Heart left ventricle (tissue), 16 donors: ENCODE measurements around the gene IMPG2. TPM values are rescaled to one million over a fixed set of nuclear protein-coding genes. Genes with fewer than 3 reads are reported as not detected.

Experiments used
- ATAC-seq, 4 donors: fragments of 200-7000 bp; cut with Tn5 transposase; one replicate each; pipeline ENCODE4 v1.9.1; 2020 to 2022; ENCODE audit warnings: moderate library complexity in 4 of 4, mild to moderate bottlenecking in 3 of 4, moderate number of reproducible peaks in 1 of 4
- DNase-seq, 5 donors: peaks; one replicate each; pipeline ENCODE4 v3.0.0-alpha.2; 2020
- H3K27ac ChIP-seq, 12 donors: fragments of 200-600 bp; sonication (generic) in 4 of 12; one replicate each; pipeline versions ENCODE4 v1.5.0 to v1.8.0; 2016 to 2022; ENCODE audit warnings: mild to moderate bottlenecking in 2 of 12
- H3K27me3 ChIP-seq, 9 donors: fragments of 200-600 bp; sonication (generic) in 2 of 9; one replicate each; pipeline versions ENCODE4 v1.5.1 to v1.8.0; 2016 to 2022; ENCODE audit warnings: mild to moderate bottlenecking in 3 of 9
- H3K36me3 ChIP-seq, 9 donors: fragments of 200-600 bp; sonication (generic) in 2 of 9; one replicate each; pipeline versions ENCODE4 v1.5.0 to v1.8.0; 2018 to 2022; ENCODE audit warnings: mild to moderate bottlenecking in 2 of 9
- H3K4me1 ChIP-seq, 12 donors: fragments of 200-600 bp; sonication (generic) in 4 of 12; one replicate each; pipeline versions ENCODE4 v1.5.0 to v1.8.0; 2016 to 2022; ENCODE audit warnings: mild to moderate bottlenecking in 3 of 12
- H3K4me3 ChIP-seq, 12 donors: fragments of 200-600 bp; sonication (generic) in 4 of 12; one replicate each; pipeline versions ENCODE4 v1.5.0 to v1.8.0; 2017 to 2022; ENCODE audit warnings: mild to moderate bottlenecking in 9 of 12, moderate library complexity in 4 of 12
- H3K9me3 ChIP-seq, 12 donors: fragments of 200-600 bp; sonication (generic) in 4 of 12; one replicate each; pipeline versions ENCODE4 v1.5.0 to v1.8.0; 2016 to 2022; ENCODE audit warnings: mild to moderate bottlenecking in 1 of 12
- POLR2A ChIP-seq, 2 donors: fragments of 450-650 bp; IDR thresholded peaks; one replicate each; pipeline ENCODE4 v1.6.1; 2017; ENCODE audit warnings: antibody characterized with exemption in 2 of 2, mild to moderate bottlenecking in 2 of 2, moderate library complexity in 2 of 2
- WGBS, 4 donors: extraction: QIAGEN DNeasy Blood & Tissue Kit in 2 of 4; methylation state at CpG; one replicate each; pipeline versions ENCODE4 v1.1.5 to v1.1.7; 2013 to 2018; 5-methylcytosine and 5-hydroxymethylcytosine counted together
- intact Hi-C, 10 donors: fragments of 100-400 bp; cut with DNase I; formaldehyde crosslinking; loops; one replicate each; pipeline versions ENCODE4 v1.11.1 to v1.14.2; 2022
- polyA plus RNA-seq, 2 donors: library from polyadenylated mRNA; stranded (reverse); fragments of 200-250 nt; gene quantifications; one replicate each; pipeline ENCODE4 v1.2.3, GENCODE V29; 2013
- total RNA-seq, 9 donors: library from RNA; depleted of rRNA in 2 of 9; stranded (reverse); fragments of >200 nt in 2 of 9; fragmentation: NEBNext Ultra II Directional in 3 of 9; extraction: Animal tissue kit (Norgen Biotek cat#: 25700) in 3 of 9; gene quantifications; one replicate each; pipeline versions ENCODE4 v1.1.0 to v1.2.4, GENCODE V29; 2016 to 2023
- TF ChIP-seq, protein P1 (sequence below), 12 donors: fragments of 200-600 bp; sonication (generic) in 4 of 12; IDR thresholded peaks; one replicate each; pipeline versions ENCODE4 v1.5.0 to v1.8.0; 2018 to 2022; ENCODE audit warnings: antibody characterized with exemption in 12 of 12, mild to moderate bottlenecking in 5 of 12
- donor health status: ischemic (EF 13 %, LVEDD 7.1; RV severe dilation, severe dysfunction).
- donor health status: healthy with polysubstance abuse.
- donor health status: DM: no; HTN: yes; CAD: no.
- donor health status: DM: no; HTN: no; CAD: no.
- donor health status: ischemic (EF 25% LVEDD 6.9; RV normal size, moderate dysfunction).
- donor health status: ischemic (EF 25% LVEDD 5.7; RV mildly dilated, moderate dysfunction).
- donor health status: healthy.
- donor health status: DM: yes; HTN: yes; CAD: no.
- donor health status: ischemic (EF 35%, LVEDD 5.7; RV mildly dilated, moderate dysfunction).
- donor health status: nonischemic (EF 11% LVEDD 7.7; RV severe dilation, severe dysfunction).
- donor health status: DM: yes; HTN: yes; CAD: no.
- donor health status: PGD.
- donor health status: ischemic (EF 29% LVEDD 5.4; RV normal size, mild dysfunction).
- donor health status: nonischemic (EF 23%, LVEDD 6.1; RV moderate dilation, normal function).

The IMPG2 gene
- total and polyA plus RNA-seq, 11 donors, result 0.06 to 0.41 (median 0.19) TPM; not detected in 1

DNA sequence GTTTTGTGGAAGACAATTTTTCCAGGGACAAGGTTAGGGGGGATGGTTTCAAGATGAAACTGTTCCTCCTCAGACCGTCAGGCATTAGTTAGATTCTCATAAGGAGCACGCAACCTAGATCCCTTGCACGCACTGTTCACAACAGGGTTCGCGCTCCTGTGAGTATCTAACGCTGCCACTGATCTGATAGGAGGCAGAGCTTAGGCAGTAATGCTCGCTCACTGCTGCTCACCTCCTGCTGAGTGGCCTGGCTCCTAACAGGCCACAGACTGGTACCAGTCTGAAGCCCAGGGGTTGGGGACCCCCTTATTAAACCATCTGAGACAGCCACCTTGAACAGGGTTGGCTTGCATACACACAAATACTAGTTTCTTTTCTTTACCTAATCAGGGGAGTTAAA is 13.5 kb upstream of the IMPG2 start:
- H3K27me3 ChIP-seq, result no peaks in the 10 kb centered on the region
- no peak overlapping the region for H3K27ac ChIP-seq
- no peak for ATAC-seq
- no peak overlapping the region for H3K4me3 ChIP-seq
- intact Hi-C loops, result no loop called here
- 81 to 89% (median 86%) methylated on average over 7 of the region's 7 CpGs for WGBS, 4 donors
- H3K9me3 ChIP-seq, result no peaks in the 10 kb centered on the region
- H3K36me3 ChIP-seq, result peaks cover 0 to 89% (median 61%) of the 10 kb centered on the region in 9 donors
- TF ChIP-seq, protein P1, sequence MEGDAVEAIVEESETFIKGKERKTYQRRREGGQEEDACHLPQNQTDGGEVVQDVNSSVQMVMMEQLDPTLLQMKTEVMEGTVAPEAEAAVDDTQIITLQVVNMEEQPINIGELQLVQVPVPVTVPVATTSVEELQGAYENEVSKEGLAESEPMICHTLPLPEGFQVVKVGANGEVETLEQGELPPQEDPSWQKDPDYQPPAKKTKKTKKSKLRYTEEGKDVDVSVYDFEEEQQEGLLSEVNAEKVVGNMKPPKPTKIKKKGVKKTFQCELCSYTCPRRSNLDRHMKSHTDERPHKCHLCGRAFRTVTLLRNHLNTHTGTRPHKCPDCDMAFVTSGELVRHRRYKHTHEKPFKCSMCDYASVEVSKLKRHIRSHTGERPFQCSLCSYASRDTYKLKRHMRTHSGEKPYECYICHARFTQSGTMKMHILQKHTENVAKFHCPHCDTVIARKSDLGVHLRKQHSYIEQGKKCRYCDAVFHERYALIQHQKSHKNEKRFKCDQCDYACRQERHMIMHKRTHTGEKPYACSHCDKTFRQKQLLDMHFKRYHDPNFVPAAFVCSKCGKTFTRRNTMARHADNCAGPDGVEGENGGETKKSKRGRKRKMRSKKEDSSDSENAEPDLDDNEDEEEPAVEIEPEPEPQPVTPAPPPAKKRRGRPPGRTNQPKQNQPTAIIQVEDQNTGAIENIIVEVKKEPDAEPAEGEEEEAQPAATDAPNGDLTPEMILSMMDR (IDR thresholded peaks at IDR 0.05), result no peak
- TF ChIP-seq POLR2A (IDR thresholded peaks at IDR 0.05), result no peak
- no peaks in the 10 kb centered on the region for H3K4me1 ChIP-seq
- DNase-seq, result no peak

DNA sequence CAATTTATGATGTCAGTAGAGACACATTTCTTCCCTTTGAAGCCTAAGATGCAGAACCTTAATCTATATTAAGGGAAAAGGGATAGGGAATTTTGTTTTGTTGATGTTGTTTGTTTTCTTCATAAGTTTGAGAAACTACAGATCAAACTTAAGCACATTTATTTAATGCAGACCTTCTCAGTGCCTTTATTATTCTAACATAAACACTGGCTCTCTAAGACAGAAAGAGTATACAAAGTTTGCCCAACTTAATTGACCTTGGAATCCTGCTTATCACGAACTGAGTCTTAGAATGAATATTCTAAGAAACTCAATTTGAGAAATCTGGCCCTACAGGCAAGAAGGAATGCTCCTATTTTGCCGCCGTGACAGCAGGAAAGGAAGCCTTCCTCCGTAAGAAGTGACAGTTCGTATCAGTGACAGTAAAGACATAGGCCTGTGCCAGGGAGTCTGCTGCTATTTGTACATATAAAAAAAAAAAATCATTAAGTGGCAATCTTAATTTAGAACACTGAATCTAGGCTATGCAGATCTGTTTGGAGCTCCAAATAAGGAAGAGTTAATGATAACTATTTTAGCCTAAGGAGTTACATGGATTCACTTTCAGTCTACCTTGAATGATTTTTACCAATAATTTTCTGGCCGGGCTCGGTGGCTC is 8.8 kb upstream of the IMPG2 start:
- 61 to 69% (median 67%) methylated on average over 7 of the region's 7 CpGs for WGBS, 4 donors
- ATAC-seq, result peak; percentile 56 to 67 (median 64)
- intact Hi-C loops, result no loop called here
- Histone ChIP-seq H3K4me3 (no peak overlapping the region), H3K36me3 (peaks cover 0 to 87% (median 61%) of the 10 kb centered on the region in 9 donors), H3K4me1 (no peaks in the 10 kb centered on the region), H3K27me3 (no peaks in the 10 kb centered on the region), H3K27ac (peak overlapping the region in 6 of 12 donors; percentile 9 to 44 (median 14)), H3K9me3 (no peaks in the 10 kb centered on the region)
- TF ChIP-seq, protein P1 (IDR thresholded peaks at IDR 0.05), result no peak
- TF ChIP-seq POLR2A (IDR thresholded peaks at IDR 0.05), result no peak
- DNase-seq, result no peak

DNA sequence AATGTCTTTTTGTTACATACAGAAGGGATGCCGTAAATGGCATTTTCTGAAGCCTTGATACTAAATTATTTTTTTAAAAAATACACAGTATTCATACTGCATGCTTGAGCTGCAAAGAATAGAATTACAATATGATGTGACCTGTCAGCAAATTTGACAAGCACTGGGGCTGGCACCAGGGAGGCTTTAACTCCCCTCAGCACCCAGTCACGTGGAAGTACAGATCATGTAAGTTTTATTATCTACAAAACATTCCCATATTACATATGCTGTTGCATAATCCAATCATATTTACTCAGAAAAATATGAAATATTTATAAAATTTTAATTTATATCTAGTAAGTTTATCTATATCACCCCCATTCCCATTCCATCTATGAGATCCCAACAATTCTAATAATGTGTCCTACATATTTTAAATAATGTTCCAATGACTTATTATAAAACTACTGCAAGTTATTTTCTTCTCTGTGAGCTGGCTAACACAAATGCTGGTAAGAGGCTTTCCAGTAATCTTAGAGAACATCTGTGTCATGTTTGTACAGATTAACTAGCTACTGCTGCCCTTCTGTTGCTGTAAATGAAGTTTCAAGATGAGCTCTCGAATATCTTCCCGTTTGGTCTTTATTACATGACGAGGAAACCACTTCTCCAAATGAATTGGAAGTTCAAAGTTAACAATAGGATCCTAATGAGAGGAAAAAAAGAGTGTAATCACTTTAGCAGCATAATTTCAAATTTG is 5.2 kb upstream of the IMPG2 start:
- TF ChIP-seq, protein P1 (IDR thresholded peaks at IDR 0.05), result no peak
- TF ChIP-seq POLR2A (IDR thresholded peaks at IDR 0.05), result no peak
- 66 to 74% (median 69%) methylated on average over 5 of the region's 5 CpGs for WGBS, 4 donors
- H3K4me3 ChIP-seq, result no peak overlapping the region
- no peaks in the 10 kb centered on the region for H3K9me3 ChIP-seq
- no peak for ATAC-seq
- H3K4me1 ChIP-seq, result no peaks in the 10 kb centered on the region
- H3K27me3 ChIP-seq, result no peaks in the 10 kb centered on the region
- DNase-seq, result no peak
- intact Hi-C loops, result no loop called here
- no peak overlapping the region for H3K27ac ChIP-seq
- H3K36me3 ChIP-seq, result peaks cover 0 to 63% (median 45%) of the 10 kb centered on the region in 9 donors

DNA sequence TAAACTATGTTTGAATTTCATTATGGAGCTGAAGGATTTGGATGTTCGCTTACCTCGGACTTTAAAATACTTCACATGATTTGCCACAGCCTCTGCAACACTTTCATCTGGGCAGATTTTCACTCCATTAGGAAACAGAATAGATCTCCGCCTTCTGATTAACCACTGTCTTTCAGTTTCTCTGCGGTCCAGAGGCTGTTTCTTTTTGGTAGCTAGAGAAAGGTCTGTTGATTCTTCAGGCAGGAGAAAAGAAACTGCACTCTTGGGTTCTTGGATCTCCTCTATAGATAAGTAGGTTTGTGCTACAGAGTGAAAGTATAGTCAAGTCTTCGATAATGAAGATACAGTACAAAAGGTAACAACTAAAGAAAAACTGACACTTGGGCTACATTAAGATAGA is 844 bp downstream of the IMPG2 start:
- intact Hi-C loops, result no loop called here
- H3K4me3 ChIP-seq, result no peak overlapping the region

More for the DNA sequence above, 844 bp downstream of the IMPG2 start:
- WGBS, 4 donors, result 80 to 86% (median 83%) methylated on average over 5 of the region's 5 CpGs
- TF ChIP-seq, protein P1 (IDR thresholded peaks at IDR 0.05), result no peak
- no peak for TF ChIP-seq POLR2A (IDR thresholded peaks at IDR 0.05)
- DNase-seq (no peak), ATAC-seq (no peak)
- Histone ChIP-seq H3K4me1 (no peaks in the 10 kb centered on the region), H3K27ac (no peak overlapping the region), H3K36me3 (peaks cover 0 to 7% (median 0%) of the 10 kb centered on the region in 9 donors), H3K9me3 (no peaks in the 10 kb centered on the region), H3K27me3 (no peaks in the 10 kb centered on the region)
